HepG2 (cell line): ENCODE measurements around the gene KRTAP13-1. TPM values are rescaled to one million over a fixed set of nuclear protein-coding genes. Genes with fewer than 3 reads are reported as not detected.

Source experiments
- ATAC-seq: fragments of 200-7000 bp; cut with Tn5 transposase; 3 replicates; pipeline ENCODE4 v1.9.1; 2020; ENCODE audit warnings: mild to moderate bottlenecking, moderate library complexity
- BruUV-seq: library from RNA; stranded (reverse); fragments of 400-500 nt; replicated peaks from 2 replicates; lab custom pipeline; 2021; lab: Mats Ljungman, UMichigan
- CTCF ChIA-PET: fragments of 300-600 bp; formaldehyde crosslinking; extraction: SDS; loops from one replicate; lab custom pipeline; 2021; ENCODE audit warnings: low total read pairs, inconsistent platforms, low intra/inter-chr PET ratio; lab: Yijun Ruan, JAX
- POLR2A ChIA-PET: fragments of 350-600 bp; sonication (Branson Sonifier 250); formaldehyde crosslinking; loops from one replicate; lab custom pipeline; 2020; ENCODE audit warnings: antibody characterized with exemption, inconsistent platforms; lab: Yijun Ruan, JAX
- DNase-seq: peaks from one replicate; pipeline ENCODE4 v3.0.0-alpha.2; 2015; ENCODE audit warnings: low spot score
- FAIRE-seq: peaks from 3 replicates; lab custom pipeline; 2011; peaks lifted over from hg19 to GRCh38; lab: Jason Lieb, UNC
- H2AFZ ChIP-seq: one replicate; pipeline ENCODE4 v1.6.1; 2011; ENCODE audit warnings: low read length, inconsistent platforms
- H3K27ac ChIP-seq: fragments of 300-600 bp; 3 replicates; pipeline ENCODE4 v1.8.0; 2011; ENCODE audit warnings: mixed run types, mild to moderate bottlenecking, mixed read lengths, low read length, inconsistent platforms; ENCODE audit not compliant: insufficient read depth; ENCODE audit errors: extremely low read length
- H3K27me3 ChIP-seq, 2 experiments: fragments of 200-600 bp in 1 of 2; 2 replicates in 1 of 2; 3 replicates in 1 of 2; pipeline versions ENCODE4 v1.6.0 to v1.8.0; 2011; ENCODE audit warnings: low read length in 2 of 2, mild to moderate bottlenecking in 2 of 2, moderate library complexity in 2 of 2, inconsistent platforms in 1 of 2; ENCODE audit not compliant: insufficient read depth in 2 of 2, control insufficient read depth in 1 of 2
- H3K36me3 ChIP-seq, 2 experiments: fragments of 200-600 bp in 1 of 2; replicated peaks in 1 of 2; 2 replicates in 1 of 2; 3 replicates in 1 of 2; pipeline versions ENCODE4 v1.5.1 to v1.8.0; 2011; ENCODE audit warnings: low read length in 2 of 2, inconsistent platforms in 1 of 2; ENCODE audit not compliant: insufficient read depth in 2 of 2, control insufficient read depth in 1 of 2
- H3K4me1 ChIP-seq: 2 replicates; pipeline ENCODE4 v1.5.1; 2012; ENCODE audit warnings: low read length, inconsistent platforms; ENCODE audit not compliant: insufficient read depth
- H3K4me2 ChIP-seq: 2 replicates; pipeline ENCODE4 v1.6.0; 2011; ENCODE audit warnings: low read depth, low read length, inconsistent platforms
- H3K4me3 ChIP-seq, 3 experiments: fragments of 200-600 bp in 1 of 3; sonication (generic), shearing (Covaris generic) in 1 of 3; replicated peaks in 1 of 3; 2 replicates each; pipeline ENCODE4 v1.5.1; 2011 to 2016; ENCODE audit warnings: low read length in 3 of 3, inconsistent platforms in 2 of 3, low read depth in 2 of 3, mild to moderate bottlenecking in 2 of 3, control low read depth in 1 of 3, mixed read lengths in 1 of 3; ENCODE audit not compliant: insufficient read depth in 1 of 3
- H3K79me2 ChIP-seq: one replicate; pipeline ENCODE4 v1.6.1; 2011; ENCODE audit warnings: low read length, inconsistent platforms; ENCODE audit not compliant: insufficient read depth
- H3K9ac ChIP-seq: 2 replicates; pipeline ENCODE4 v1.6.0; 2011; ENCODE audit warnings: mild to moderate bottlenecking, low read depth, low read length, inconsistent platforms; ENCODE audit not compliant: insufficient read depth
- H3K9me3 ChIP-seq: 2 replicates; pipeline ENCODE4 v1.5.1; 2012; ENCODE audit warnings: mild to moderate bottlenecking, low read length
- H4K20me1 ChIP-seq: 2 replicates; pipeline ENCODE4 v1.6.0; 2011; ENCODE audit warnings: inconsistent platforms, mild to moderate bottlenecking, low read length, moderate library complexity; ENCODE audit not compliant: insufficient read depth
- BORCS8-MEF2B ChIP-seq: sonication (generic); formaldehyde crosslinking; IDR thresholded peaks from 2 replicates; pipeline ENCODE4 v1.8.0; 2022; ENCODE audit warnings: mild to moderate bottlenecking, missing genetic modification reagents
- PAF1 ChIP-seq: IDR thresholded peaks from 2 replicates; pipeline ENCODE4 v1.6.1; 2016; ENCODE audit warnings: missing genetic modification reagents, missing compliant biosample characterization
- PATZ1 ChIP-seq: sonication (generic); formaldehyde crosslinking; IDR thresholded peaks from 2 replicates; pipeline ENCODE4 v1.4.0; 2020; ENCODE audit warnings: missing genetic modification reagents
- RARG ChIP-seq: sonication (generic); formaldehyde crosslinking; IDR thresholded peaks from 2 replicates; pipeline ENCODE4 v1.4.0; 2020; ENCODE audit warnings: low read depth, mild to moderate bottlenecking, missing genetic modification reagents
- ZC3H13 ChIP-seq: sonication (generic); formaldehyde crosslinking; IDR thresholded peaks from 2 replicates; pipeline ENCODE4 v1.8.1; 2023; ENCODE audit warnings: mild to moderate bottlenecking, missing genetic modification reagents, moderate library complexity
- ZNF609 ChIP-seq: sonication (generic); formaldehyde crosslinking; IDR thresholded peaks from 2 replicates; pipeline ENCODE4 v1.4.0; 2020; ENCODE audit warnings: mild to moderate bottlenecking, missing genetic modification reagents, borderline replicate concordance
- ZNF710 ChIP-seq: sonication (generic); formaldehyde crosslinking; IDR thresholded peaks from 2 replicates; pipeline ENCODE4 v1.5.0; 2020; ENCODE audit warnings: mild to moderate bottlenecking, missing genetic modification reagents, borderline replicate concordance
- WGBS: methylation state at CpG from one replicate; pipeline ENCODE4 v1.1.6; 2017; ENCODE audit warnings: low lambda C conversion rate; 5-methylcytosine and 5-hydroxymethylcytosine counted together
- in situ Hi-C: cut with HindIII; loops from 2 replicates; pipeline ENCODE4 v1.10.0; 2017; ENCODE audit warnings: low pct_unique_long_range_greater_than_20kb; ENCODE audit not compliant: extremely low pct_ligation_motif_present
- intact Hi-C: fragments of 100-400 bp; cut with micrococcal nuclease; formaldehyde crosslinking; loops from one replicate; pipeline ENCODE4 v1.10.0; 2022; ENCODE audit not compliant: unreplicated experiment
- polyA plus RNA-seq, 8 experiments: library from polyadenylated mRNA; depleted of rRNA in 3 of 8; stranded (reverse) in 7 of 8; unstranded in 1 of 8; fragments of >200 nt; fragmentation: Illumina TruSeq in 4 of 8; extraction: Trizol in 4 of 8; gene quantifications; 2 replicates each; pipeline versions ENCODE4 v1.2.1 to v1.2.3, GENCODE V29; 2011 to 2016; ENCODE audit warnings: low read depth in 4 of 8, missing spikeins in 1 of 8, mixed read lengths in 1 of 8; ENCODE audit not compliant: insufficient read depth in 1 of 8
- total RNA-seq, 5 experiments: library from RNA; depleted of rRNA; stranded (reverse); fragments of >200 nt; fragmentation: Illumina TruSeq; extraction: Trizol; gene quantifications; 2 replicates each; pipeline ENCODE4 v1.2.3, GENCODE V29; 2016; ENCODE audit warnings: low read depth in 1 of 5

Gene KRTAP13-1
- total and polyA plus RNA-seq, 2 of the 13 experiments (the other 11 are each of a cell fraction or from before 2014, with no cell fraction given), result not detected

GRCh38 chr21:30351534-30351933 lies 44.3 kb upstream of the KRTAP13-1 start:
- ChIA-PET POLR2A (no interaction called here), CTCF (no interaction called here)
- WGBS, result 42% methylated on average over 1 of the region's 1 CpG
- H3K27ac ChIP-seq, result no peak overlapping the region
- H3K9ac ChIP-seq, result no peak overlapping the region
- no TSS peak for BruUV-seq
- DNase-seq, result no peak
- no peak for FAIRE-seq
- peaks cover 73% of the 10 kb centered on the region for H3K9me3 ChIP-seq
- intact Hi-C loops (no loop called here), in situ Hi-C loops (no loop called here)
- H3K27me3 ChIP-seq, result no peaks in the 10 kb centered on the region
- H2AFZ ChIP-seq, result no peak overlapping the region
- no peaks in the 10 kb centered on the region for H4K20me1 ChIP-seq
- ATAC-seq, result no peak
- no peak overlapping the region for H3K4me2 ChIP-seq
- H3K4me1 ChIP-seq, result no peaks in the 10 kb centered on the region
- no peak for TF ChIP-seq ZNF609 (CRISPR knock-in tag)
- no peak for TF ChIP-seq PAF1 (CRISPR knock-in tag)
- no peak for TF ChIP-seq ZNF710 (CRISPR knock-in tag)
- TF ChIP-seq BORCS8-MEF2B (CRISPR knock-in tag), result no peak
- no peak for TF ChIP-seq ZC3H13 (CRISPR knock-in tag)
- no peak for TF ChIP-seq RARG (CRISPR knock-in tag)
- no peak for TF ChIP-seq PATZ1 (CRISPR knock-in tag)
- no peaks in the 10 kb centered on the region for H3K36me3 ChIP-seq
- H3K79me2 ChIP-seq, result no peaks in the 10 kb centered on the region
- H3K4me3 ChIP-seq, result no peak overlapping the region
